Measurements from ENCODE around the gene PHLDB3.

PHLDB3 gene

DNA sequence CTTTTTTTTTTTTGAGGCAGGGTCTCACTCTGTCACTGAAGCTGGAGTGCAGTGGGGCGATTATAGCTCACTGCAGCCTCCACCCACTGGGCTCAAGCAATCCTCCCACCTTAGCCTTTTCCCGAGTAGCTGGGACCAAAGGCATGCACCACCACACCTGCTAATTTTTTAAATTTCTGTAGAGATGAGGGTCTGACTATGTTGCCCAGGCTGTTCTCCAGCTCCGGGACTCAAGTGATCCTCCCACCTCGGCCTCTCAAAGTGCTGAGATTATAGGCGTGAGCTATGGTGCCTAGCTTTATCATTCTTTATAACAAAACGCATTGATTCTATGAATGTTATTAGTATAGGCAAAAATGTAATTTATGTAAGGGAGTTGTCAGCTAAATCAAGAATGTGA is 21.3 kb downstream of the PHLDB3 start:
- no peak overlapping the region for H3K4me3 ChIP-seq (ENCODE audit: low read depth, low read length)
- no peak for DNase-seq (ENCODE audit: low read depth)
- TF ChIP-seq CTCF (conservative IDR thresholded peaks at IDR 0.05; ENCODE audit: low read depth, low read length), result no peak

DNA sequence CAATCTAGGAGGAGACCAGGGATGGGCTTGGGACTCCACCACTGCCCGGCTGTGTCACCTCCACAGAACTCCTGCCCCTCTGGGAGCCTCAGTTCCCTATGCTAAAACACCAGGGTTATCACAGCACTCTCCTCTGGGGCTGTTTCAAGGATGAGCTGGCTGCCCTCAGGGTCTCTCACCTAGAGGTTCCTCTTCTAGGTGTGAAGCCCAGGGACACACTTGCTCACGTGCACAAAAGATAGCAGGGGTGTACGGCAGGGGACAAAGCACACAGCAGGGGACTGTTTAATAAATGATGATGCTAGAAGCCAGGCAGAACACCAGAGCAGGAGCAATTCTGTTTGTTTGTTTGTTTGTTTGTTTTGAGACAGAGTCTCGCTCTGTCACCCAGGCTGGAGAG is 22.4 kb downstream of the PHLDB3 start:
- TF ChIP-seq CTCF (conservative IDR thresholded peaks at IDR 0.05; ENCODE audit: low read depth, low read length), result no peak
- DNase-seq (ENCODE audit: low read depth), result no peak
- no peak overlapping the region for H3K4me3 ChIP-seq (ENCODE audit: low read depth, low read length)

- TF ChIP-seq CTCF (conservative IDR thresholded peaks at IDR 0.05; ENCODE audit: low read depth, low read length), result no peak
- no peak overlapping the region for H3K4me3 ChIP-seq (ENCODE audit: low read depth, low read length)
- no peak for DNase-seq (ENCODE audit: low read depth)
Measured at GRCh38 chr19:43481701-43482100, 22.8 kb downstream of the PHLDB3 start.

- DNase-seq (ENCODE audit: low read depth), result no peak
- no peak for TF ChIP-seq CTCF (conservative IDR thresholded peaks at IDR 0.05; ENCODE audit: low read depth, low read length)
- no peak overlapping the region for H3K4me3 ChIP-seq (ENCODE audit: low read depth, low read length)
Measured at GRCh38 chr19:43480574-43480973, 24.0 kb downstream of the PHLDB3 start.

DNA sequence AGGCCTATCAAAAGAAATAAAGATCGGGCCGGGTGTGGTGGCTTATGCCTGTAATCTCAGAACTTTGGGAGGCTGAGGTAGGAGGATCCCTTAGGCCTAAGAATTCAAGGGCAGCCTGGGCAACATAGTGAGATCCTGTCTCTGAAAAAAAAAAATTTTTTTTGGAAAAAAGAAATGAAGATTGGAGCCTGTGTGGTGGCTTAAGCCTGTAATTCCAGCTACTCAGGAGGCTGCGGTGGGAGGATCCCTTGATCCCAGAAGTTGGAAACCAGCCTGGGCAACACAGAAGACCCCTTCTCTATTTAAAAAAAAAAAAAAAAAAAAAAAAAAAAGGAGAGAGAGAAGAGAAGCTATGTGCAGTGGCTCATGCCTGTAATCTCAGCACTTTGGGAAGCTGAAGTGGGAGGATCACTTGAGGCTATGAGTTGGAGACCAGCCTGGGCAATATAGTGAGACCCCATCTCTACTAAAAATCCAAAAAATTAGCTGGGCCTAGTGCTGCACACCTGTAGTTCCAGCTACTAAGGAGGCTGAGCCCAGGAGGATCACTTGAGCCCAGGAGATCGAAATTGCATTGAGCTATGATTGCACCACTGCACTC is 24.5 kb downstream of the PHLDB3 start:
- no peak overlapping the region for H3K4me3 ChIP-seq (ENCODE audit: low read depth, low read length)
- no peak for DNase-seq (ENCODE audit: low read depth)
- no peak for TF ChIP-seq CTCF (conservative IDR thresholded peaks at IDR 0.05; ENCODE audit: low read depth, low read length)

DNA sequence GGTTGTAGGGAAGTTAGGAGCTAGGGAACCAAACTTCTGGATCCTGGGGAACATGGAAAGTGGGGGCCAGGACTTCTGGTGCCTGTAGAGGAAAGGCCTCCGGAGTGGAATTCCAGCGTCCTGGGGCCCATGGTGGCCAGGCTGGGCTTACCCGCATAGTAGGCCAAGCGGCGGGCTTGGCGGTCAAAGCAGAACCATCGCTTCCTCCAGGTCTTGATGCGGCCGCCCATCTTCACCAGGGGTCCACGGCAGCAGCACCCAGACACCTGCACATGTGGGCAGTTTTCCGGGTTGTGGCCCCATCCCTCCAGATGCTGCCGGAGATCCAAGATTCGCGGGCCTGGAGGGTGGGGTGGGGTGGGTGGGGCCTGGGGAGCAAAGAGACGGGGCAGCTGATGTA is 25.3 kb downstream of the PHLDB3 start:
- DNase-seq (ENCODE audit: low read depth), result no peak
- no peak for TF ChIP-seq CTCF (conservative IDR thresholded peaks at IDR 0.05; ENCODE audit: low read depth, low read length)
- no peak overlapping the region for H3K4me3 ChIP-seq (ENCODE audit: low read depth, low read length)

GRCh38 chr19:43478323-43478722 is 26.2 kb downstream of the PHLDB3 start:
- TF ChIP-seq CTCF (conservative IDR thresholded peaks at IDR 0.05; ENCODE audit: low read depth, low read length), result no peak
- no peak overlapping the region for H3K4me3 ChIP-seq (ENCODE audit: low read depth, low read length)
- no peak for DNase-seq (ENCODE audit: low read depth)
